H1 (cell line): ENCODE results near the gene NXN.
A peak's percentile ranks its signal among the peaks of the same experiment; 100 is the strongest.

Experiments used
- ATF2 ChIP-seq: IDR thresholded peaks from 2 replicates; pipeline ENCODE4 v1.6.1; 2012; ENCODE audit warnings: low read length, inconsistent platforms
- BRCA1 ChIP-seq: IDR thresholded peaks from 2 replicates; pipeline ENCODE4 v1.6.1; 2012; ENCODE audit warnings: low read depth, low read length, improper control_type of control experiment
- CTCF ChIP-seq, 3 experiments: IDR thresholded peaks; 1 replicate in 2 of 3; 2 replicates in 1 of 3; pipeline versions ENCODE4 v1.5.1 to v1.6.1; 2011; ENCODE audit warnings: low read length in 3 of 3, mild to moderate bottlenecking in 3 of 3, inconsistent platforms in 2 of 3, low read depth in 1 of 3, moderate library complexity in 1 of 3; ENCODE audit not compliant: insufficient read depth in 1 of 3; ENCODE audit errors: control extremely low read depth in 1 of 3
- EZH2 ChIP-seq: fragments of 200-600 bp; sonication (generic); IDR thresholded peaks from 2 replicates; pipeline ENCODE4 v1.7.1; 2012; ENCODE audit warnings: low read depth, mild to moderate bottlenecking, moderate library complexity, low read length, inconsistent platforms; ENCODE audit not compliant: severe bottlenecking
- JUN ChIP-seq: IDR thresholded peaks from 2 replicates; pipeline ENCODE4 v1.6.1; 2011; ENCODE audit warnings: low read depth, mild to moderate bottlenecking, improper control_type of control experiment, low read length
- KDM5A ChIP-seq: fragments of 200-600 bp; IDR thresholded peaks from 2 replicates; pipeline ENCODE4 v1.7.1; 2012; ENCODE audit warnings: mild to moderate bottlenecking, low read length, inconsistent platforms, mixed read lengths
- POLR2A ChIP-seq, 2 experiments: IDR thresholded peaks; 1 replicate in 1 of 2; 2 replicates in 1 of 2; pipeline ENCODE4 v1.6.1; 2011; ENCODE audit warnings: low read depth in 2 of 2, low read length in 2 of 2, mild to moderate bottlenecking in 2 of 2; ENCODE audit errors: control extremely low read depth in 1 of 2
- POLR2AphosphoS5 ChIP-seq: IDR thresholded peaks from 2 replicates; pipeline ENCODE4 v1.6.1; 2011; ENCODE audit warnings: low read depth, low read length
- USF2 ChIP-seq: IDR thresholded peaks from 2 replicates; pipeline ENCODE4 v1.6.1; 2011; ENCODE audit warnings: low read length, improper control_type of control experiment

- TF ChIP-seq KDM5A (no peak), POLR2AphosphoS5 (no peak; the same call in 1 of the 2 replicates), BRCA1 (no peak), EZH2 (no peak), CTCF (IDR thresholded peaks at IDR 0.05; ENCODE audit: control extremely low read depth in 1 of 3, insufficient read depth in 1 of 3, low read depth in 1 of 3, low read length in 3 of 3) (peak in 1 of 3 experiments; percentile 12; a peak in 1 of 4 replicates), POLR2A (IDR thresholded peaks at IDR 0.05; ENCODE audit: control extremely low read depth in 1 of 2, low read depth in 2 of 2, low read length in 2 of 2) (peak; percentile 8 to 29; a peak in 1 of 3 replicates), USF2 (no peak), ATF2 (no peak), JUN (no peak)
These were observed 187.3 kb downstream of the NXN start for GRCh38 chr17:792277-792676.
